Neural cell (in vitro differentiated cells): ENCODE data around the gene RERE. TPM values are rescaled to one million over a fixed set of nuclear protein-coding genes. Genes with fewer than 3 reads are reported as not detected.

Experiments
- H2AFZ ChIP-seq: fragments of 200-600, 300-800 bp; sonication (generic), shearing (Covaris generic); 2 replicates; pipeline ENCODE4 v1.6.0; 2014; ENCODE audit warnings: low read depth, mild to moderate bottlenecking, antibody characterized with exemption, low read length, moderate library complexity
- H3F3A ChIP-seq: fragments of 200-600 bp; shearing (Covaris generic); 2 replicates; pipeline ENCODE4 v1.6.1; 2016; ENCODE audit warnings: mild to moderate bottlenecking, moderate library complexity, mixed read lengths, antibody characterized with exemption, low read length; ENCODE audit not compliant: insufficient read depth, poor library complexity, severe bottlenecking
- H3K27ac ChIP-seq: fragments of 200-600, 300-800 bp; sonication (generic), shearing (Covaris generic); 2 replicates; pipeline ENCODE4 v1.5.1; 2014; ENCODE audit warnings: mild to moderate bottlenecking, low read length, moderate library complexity
- H3K27me3 ChIP-seq: fragments of 300-800, 200-600 bp; sonication (generic), shearing (Covaris generic); 2 replicates; pipeline ENCODE4 v1.6.0; 2014; ENCODE audit warnings: mild to moderate bottlenecking, low read depth, low read length, moderate library complexity; ENCODE audit not compliant: insufficient read depth
- H3K36me3 ChIP-seq: fragments of 300-800, 200-600 bp; sonication (generic), shearing (Covaris generic); 2 replicates; pipeline ENCODE4 v1.5.1; 2014; ENCODE audit warnings: mild to moderate bottlenecking, antibody characterized with exemption, low read length, moderate library complexity; ENCODE audit not compliant: insufficient read depth
- H3K4me2 ChIP-seq: fragments of 300-800, 200-600 bp; sonication (generic), shearing (Covaris generic); 2 replicates; pipeline ENCODE4 v1.6.0; 2014; ENCODE audit warnings: mild to moderate bottlenecking, low read length
- H3K4me3 ChIP-seq: fragments of 300-800, 200-600 bp; sonication (generic), shearing (Covaris generic); 2 replicates; pipeline ENCODE4 v1.5.1; 2014; ENCODE audit warnings: mild to moderate bottlenecking, low read length, moderate library complexity
- H3K79me2 ChIP-seq: fragments of 200-600 bp; shearing (Covaris generic); replicated peaks from 2 replicates; pipeline ENCODE4 v1.6.0; 2014; ENCODE audit warnings: mild to moderate bottlenecking, low read length, moderate library complexity; ENCODE audit not compliant: insufficient read depth
- H3K9ac ChIP-seq: fragments of 300-800, 200-600 bp; sonication (generic), shearing (Covaris generic); 2 replicates; pipeline ENCODE4 v1.6.1; 2016; ENCODE audit warnings: mild to moderate bottlenecking, low read length, mixed read lengths
- H3K9me2 ChIP-seq: fragments of 200-600 bp; shearing (Covaris generic); 2 replicates; pipeline ENCODE4 v1.6.1; 2016; ENCODE audit warnings: mild to moderate bottlenecking, low read length, mixed read lengths; ENCODE audit not compliant: insufficient read depth
- H3K9me3 ChIP-seq: fragments of 200-600, 300-800 bp; sonication (generic), shearing (Covaris generic); 2 replicates; pipeline ENCODE4 v1.6.1; 2016; ENCODE audit warnings: mild to moderate bottlenecking, mixed run types, low read length, moderate library complexity, mixed read lengths
- H4K20me1 ChIP-seq: fragments of 200-600 bp; shearing (Covaris generic); 2 replicates; pipeline ENCODE4 v1.6.1; 2016; ENCODE audit warnings: mild to moderate bottlenecking, mixed run types; ENCODE audit not compliant: insufficient read depth
- CTCF ChIP-seq: fragments of 450-650 bp; IDR thresholded peaks from 2 replicates; pipeline ENCODE4 v1.5.1; 2014; ENCODE audit warnings: antibody characterized with exemption, mild to moderate bottlenecking, moderate library complexity; ENCODE audit not compliant: poor library complexity, severe bottlenecking
- EP300 ChIP-seq: fragments of 450-650 bp; conservative IDR thresholded peaks from 2 replicates; pipeline ENCODE4 v1.6.1; 2014; ENCODE audit warnings: antibody characterized with exemption, mild to moderate bottlenecking, moderate library complexity; ENCODE audit not compliant: poor library complexity, severe bottlenecking
- EZH2 ChIP-seq: fragments of 200-600, 300-800 bp; shearing (Covaris generic), sonication (generic); IDR thresholded peaks from 2 replicates; pipeline ENCODE4 v1.6.1; 2014; ENCODE audit warnings: antibody characterized with exemption, low read length, borderline replicate concordance, mild to moderate bottlenecking; ENCODE audit not compliant: insufficient read depth, poor library complexity, severe bottlenecking
- MXI1 ChIP-seq: fragments of 450-650 bp; conservative IDR thresholded peaks from 2 replicates; pipeline ENCODE4 v1.6.1; 2014; ENCODE audit warnings: antibody characterized with exemption, mild to moderate bottlenecking; ENCODE audit not compliant: poor library complexity, severe bottlenecking
- POLR2AphosphoS5 ChIP-seq: IDR thresholded peaks from 2 replicates; pipeline ENCODE4 v1.6.1; 2012
- RAD21 ChIP-seq: fragments of 450-650 bp; conservative IDR thresholded peaks from 2 replicates; pipeline ENCODE4 v1.6.1; 2014; ENCODE audit warnings: antibody characterized with exemption, mild to moderate bottlenecking, moderate library complexity
- REST ChIP-seq: IDR thresholded peaks from 2 replicates; pipeline ENCODE4 v1.6.1; 2012; ENCODE audit warnings: borderline replicate concordance
- SMC3 ChIP-seq: fragments of 450-650 bp; conservative IDR thresholded peaks from 2 replicates; pipeline ENCODE4 v1.6.1; 2014; ENCODE audit warnings: antibody characterized with exemption, mild to moderate bottlenecking, moderate library complexity; ENCODE audit not compliant: poor library complexity
- TAF1 ChIP-seq: IDR thresholded peaks from 2 replicates; pipeline ENCODE4 v1.6.1; 2012; ENCODE audit warnings: low read depth
- polyA plus RNA-seq: library from polyadenylated mRNA; depleted of rRNA; stranded (reverse); fragments of >200 nt; gene quantifications from 2 replicates; pipeline ENCODE4 v1.2.3, GENCODE V29; 2014

RERE gene
- polyA plus RNA-seq, 1 donor from 2014 or later: 21.0 TPM

GRCh38 chr1:8382051-8382505 lies 435.4 kb downstream of the RERE start:
- no peak overlapping the region for H3K27ac ChIP-seq
- no peak overlapping the region for H3K4me2 ChIP-seq
- TF ChIP-seq POLR2AphosphoS5 (peak; percentile 22), MXI1 (no peak), EZH2 (no peak), REST (no peak), EP300 (no peak), TAF1 (no peak)
- H3K36me3 ChIP-seq: no peaks in the 10 kb centered on the region
- no peak overlapping the region for H3K9ac ChIP-seq
- no peak overlapping the region for H3K4me3 ChIP-seq
- no peaks in the 10 kb centered on the region for H3F3A ChIP-seq
- H2AFZ ChIP-seq: no peak overlapping the region
- H3K27me3 ChIP-seq: no peaks in the 10 kb centered on the region
- peaks cover 15% of the 10 kb centered on the region for H3K79me2 ChIP-seq
- no peaks in the 10 kb centered on the region for H3K9me3 ChIP-seq
- H4K20me1 ChIP-seq: peaks cover 4% of the 10 kb centered on the region
- no peaks in the 10 kb centered on the region for H3K9me2 ChIP-seq

- no peak overlapping the region for H3K27ac ChIP-seq
Measured at GRCh38 chr1:8381618-8382017, 435.8 kb downstream of the RERE start.

More at GRCh38 chr1:8381618-8382017, 435.8 kb downstream of the RERE start:
- H3K4me2 ChIP-seq: no peak overlapping the region
- TF ChIP-seq REST (no peak), POLR2AphosphoS5 (no peak), SMC3 (no peak), CTCF (no peak), TAF1 (no peak), RAD21 (no peak), MXI1 (no peak), EP300 (no peak), EZH2 (no peak)
- H4K20me1 ChIP-seq: peaks cover 4% of the 10 kb centered on the region
- no peaks in the 10 kb centered on the region for H3K36me3 ChIP-seq
- peaks cover 17% of the 10 kb centered on the region for H3K79me2 ChIP-seq
- no peaks in the 10 kb centered on the region for H3K27me3 ChIP-seq
- no peaks in the 10 kb centered on the region for H3F3A ChIP-seq
- no peak overlapping the region for H2AFZ ChIP-seq
- no peaks in the 10 kb centered on the region for H3K9me2 ChIP-seq
- H3K9me3 ChIP-seq: no peaks in the 10 kb centered on the region
- H3K9ac ChIP-seq: no peak overlapping the region
- H3K4me3 ChIP-seq: no peak overlapping the region
